Psoas muscle (tissue), 8 donors: ENCODE measurements around the gene ZNF561. TPM values are rescaled to one million over a fixed set of nuclear protein-coding genes. Genes with fewer than 3 reads are reported as not detected.

Experiments used
- ATAC-seq, 4 donors: fragments of 200-7000 bp; cut with Tn5 transposase; one replicate each; pipeline ENCODE4 v1.9.1; 2020; ENCODE audit warnings: moderate library complexity in 3 of 4, mild to moderate bottlenecking in 2 of 4
- DNase-seq, 2 donors: peaks; one replicate each; pipeline ENCODE4 v3.0.0-alpha.2; 2020
- H3K27ac ChIP-seq: fragments of 200-600 bp; one replicate; pipeline ENCODE4 v1.8.0; 2022
- H3K27me3 ChIP-seq, 3 donors: fragments of 200-600 bp in 1 of 3; one replicate each; pipeline versions ENCODE4 v1.6.1 to v1.8.0; 2013 to 2022; ENCODE audit warnings: low read length in 2 of 3, mild to moderate bottlenecking in 2 of 3, moderate library complexity in 1 of 3; ENCODE audit not compliant: insufficient read depth in 3 of 3
- H3K36me3 ChIP-seq, 2 donors: fragments of 200-600 bp in 1 of 2; one replicate each; pipeline versions ENCODE4 v1.6.1 to v1.8.0; 2013 to 2022; ENCODE audit warnings: low read depth in 1 of 2, mild to moderate bottlenecking in 1 of 2, moderate library complexity in 1 of 2; ENCODE audit not compliant: insufficient read depth in 1 of 2
- H3K4me1 ChIP-seq: fragments of 200-600 bp; one replicate; pipeline ENCODE4 v1.8.0; 2022
- H3K4me3 ChIP-seq: fragments of 200-600 bp; one replicate; pipeline ENCODE4 v1.8.0; 2022; ENCODE audit warnings: mild to moderate bottlenecking
- H3K9me3 ChIP-seq: fragments of 200-600 bp; one replicate; pipeline ENCODE4 v1.8.0; 2022
- CTCF ChIP-seq: fragments of 200-600 bp; IDR thresholded peaks from one replicate; pipeline ENCODE4 v1.8.0; 2022; ENCODE audit warnings: antibody characterized with exemption
- WGBS, 3 donors: extraction: QIAGEN DNeasy Blood & Tissue Kit; methylation state at CpG; one replicate each; pipeline versions ENCODE4 v1.1.6 to v1.1.7; 2013; 5-methylcytosine and 5-hydroxymethylcytosine counted together
- intact Hi-C, 2 donors: fragments of 100-400 bp; cut with DNase I; formaldehyde crosslinking; loops; one replicate each; pipeline versions ENCODE4 v1.11.0 to v1.14.2; 2022
- polyA plus RNA-seq, 3 donors: library from polyadenylated mRNA; stranded (reverse); fragments of 200-250 nt; gene quantifications; one replicate each; pipeline ENCODE4 v1.2.3, GENCODE V29; 2013
- total RNA-seq, 4 donors: library from RNA; stranded (reverse); fragmentation: NEBNext Ultra II Directional in 2 of 4; extraction: Animal tissue kit (Norgen Biotek cat#: 25700) in 2 of 4; gene quantifications; one replicate each; pipeline versions ENCODE4 v1.2.1 to v1.2.4, GENCODE V29; 2021 to 2023
- donor health status: healthy with polysubstance abuse.
- donor health status: DM: no; HTN: no; CAD: no; lungs with moderate emphysema.
- donor health status: Bipolar disorder and iron deficiency.
- donor health status: healthy.
- donor health status: DM: yes; HTN: yes; CAD: no.
- donor health status: DM: no; HTN: no; CAD: no.
- donor health status: DM: no; HTN: no; CAD: no.
- donor health status: DM: yes; HTN: yes; CAD: no.

ZNF561 gene
- total and polyA plus RNA-seq, 7 donors = 8.2 to 20.5 (median 14.4) TPM

GRCh38 chr19:9566729-9567128, 54.3 kb downstream of the ZNF561 start:
- no peak for TF ChIP-seq CTCF
- Histone ChIP-seq H3K36me3 (peaks cover 41 to 74% of the 10 kb centered on the region in 2 donors), H3K9me3 (peaks cover 98% of the 10 kb centered on the region), H3K4me3 (no peak overlapping the region), H3K27ac (no peak overlapping the region), H3K27me3 (peaks cover 0 to 2% (median 0%) of the 10 kb centered on the region in 3 donors), H3K4me1 (no peaks in the 10 kb centered on the region)
- intact Hi-C loops = no loop called here
- ATAC-seq (no peak), DNase-seq (no peak)
- WGBS, 3 donors = 97 to 98% (median 97%) methylated on average over 1 of the region's 1 CpG

GRCh38 chr19:9565900-9566705, 54.9 kb downstream of the ZNF561 start:
- DNase-seq = no peak
- TF ChIP-seq CTCF = no peak
- Histone ChIP-seq H3K4me1 (no peaks in the 10 kb centered on the region), H3K27me3 (peaks cover 0 to 2% (median 0%) of the 10 kb centered on the region in 3 donors), H3K27ac (no peak overlapping the region), H3K4me3 (no peak overlapping the region), H3K9me3 (peaks cover 98% of the 10 kb centered on the region), H3K36me3 (peaks cover 39 to 81% of the 10 kb centered on the region in 2 donors)
- no peak for ATAC-seq
- intact Hi-C loops = no loop called here
- 97 to 98% (median 97%) methylated on average over 9 of the region's 9 CpGs for WGBS, 3 donors

Other genes with a start within 250 kb of the ZNF561 start
- 1 to 10 TPM; 4.1 to 8.1 (median 5.4) TPM for gene ZNF266, start 185.7 kb downstream of the ZNF561 start, total RNA-seq
- gene ZNF266, start 185.7 kb downstream of the ZNF561 start, polyA plus RNA-seq = 1 to 10 TPM; 5.7 to 7.0 (median 6.2) TPM
- gene ZNF560, start 122.6 kb downstream of the ZNF561 start, total RNA-seq = under 1 TPM in 1 of 4 donors, not detected in 3; 0.48 TPM
- gene ZNF560, start 122.6 kb downstream of the ZNF561 start, polyA plus RNA-seq = under 1 TPM in 2 of 3 donors, not detected in 1; 0.01 to 0.04 TPM
- gene ZNF426, start 82.6 kb downstream of the ZNF561 start, total RNA-seq = 10 to 100 TPM in 1 of 4 donors, 1 to 10 TPM in 3; 5.2 to 12.3 (median 7.4) TPM
- gene ZNF426, start 82.6 kb downstream of the ZNF561 start, polyA plus RNA-seq = 1 to 10 TPM; 2.1 to 6.2 (median 3.4) TPM
- gene ZNF121, start 36.7 kb downstream of the ZNF561 start, total RNA-seq = 10 to 100 TPM; 15.6 to 32.2 (median 18.0) TPM
- gene ZNF121, start 36.7 kb downstream of the ZNF561 start, polyA plus RNA-seq = 1 to 10 TPM; 3.0 to 7.8 (median 6.1) TPM
- 10 to 100 TPM in 2 of 4 donors, 1 to 10 TPM in 2; 5.1 to 17.6 (median 10.2) TPM for gene ZNF562, start 53.9 kb upstream of the ZNF561 start, total RNA-seq
- gene ZNF562, start 53.9 kb upstream of the ZNF561 start, polyA plus RNA-seq = 1 to 10 TPM; 1.5 to 8.6 (median 5.0) TPM
- 1 to 10 TPM; 2.1 to 6.8 (median 4.2) TPM for gene ZNF846, start 147.5 kb upstream of the ZNF561 start, total RNA-seq
- 1 to 10 TPM; 1.7 to 6.5 (median 2.5) TPM for gene ZNF846, start 147.5 kb upstream of the ZNF561 start, polyA plus RNA-seq
- 10 to 100 TPM; 10.4 to 22.1 (median 12.9) TPM for gene FBXL12, start 197.8 kb upstream of the ZNF561 start, total RNA-seq
- 10 to 100 TPM; 11.4 to 16.6 (median 16.1) TPM for gene FBXL12, start 197.8 kb upstream of the ZNF561 start, polyA plus RNA-seq
- 100 to 1,000 TPM; 262 to 368 (median 315) TPM for gene UBL5, start 206.7 kb upstream of the ZNF561 start, total RNA-seq
- 100 to 1,000 TPM; 581 to 659 (median 643) TPM for gene UBL5, start 206.7 kb upstream of the ZNF561 start, polyA plus RNA-seq
- 10 to 100 TPM; 49.6 to 64.4 (median 56.9) TPM for gene PIN1, start 214.1 kb upstream of the ZNF561 start, total RNA-seq
- 10 to 100 TPM; 63.9 to 81.1 (median 68.1) TPM for gene PIN1, start 214.1 kb upstream of the ZNF561 start, polyA plus RNA-seq